CD4-positive, alpha-beta T cell treated with Interleukin-4 for 1 hour (primary cell): ENCODE data around the gene DNPH1.

ENCODE experiments used
- DNase-seq, 2 donors: peaks; one replicate each; pipeline ENCODE4 v3.0.0-alpha.2; 2020 to 2022

The DNPH1 gene

GRCh38 chr6:43180058-43180457 lies 49.2 kb downstream of the DNPH1 start:
- DNase-seq = no peak

GRCh38 chr6:43178951-43179830 lies 50.1 kb downstream of the DNPH1 start:
- no peak for DNase-seq

- no peak for DNase-seq
These were observed 51.1 kb downstream of the DNPH1 start for GRCh38 chr6:43178150-43178549.

GRCh38 chr6:43176423-43176786 lies 52.9 kb downstream of the DNPH1 start:
- DNase-seq = no peak

GRCh38 chr6:43175676-43176422 lies 53.4 kb downstream of the DNPH1 start:
- no peak for DNase-seq
